Lower lobe of right lung (tissue), 2 donors: ENCODE data around the gene ZNF418. TPM values are rescaled to one million over a fixed set of nuclear protein-coding genes. Genes with fewer than 3 reads are reported as not detected.

Source experiments
- ATAC-seq, 2 donors: fragments of 200-7000 bp; cut with Tn5 transposase; one replicate each; pipeline ENCODE4 v1.9.1; 2020 to 2022; ENCODE audit warnings: mild to moderate bottlenecking in 2 of 2, moderate library complexity in 2 of 2
- DNase-seq: peaks from one replicate; pipeline ENCODE4 v3.0.0-alpha.2; 2020
- H3K27ac ChIP-seq: fragments of 200-600 bp; one replicate; pipeline ENCODE4 v1.8.0; 2022
- H3K27me3 ChIP-seq: fragments of 200-600 bp; one replicate; pipeline ENCODE4 v1.8.0; 2022; ENCODE audit warnings: low read depth
- H3K36me3 ChIP-seq: fragments of 200-600 bp; one replicate; pipeline ENCODE4 v1.8.0; 2022; ENCODE audit warnings: mild to moderate bottlenecking
- H3K4me1 ChIP-seq: fragments of 200-600 bp; one replicate; pipeline ENCODE4 v1.8.0; 2022
- H3K4me3 ChIP-seq: fragments of 200-600 bp; one replicate; pipeline ENCODE4 v1.8.0; 2022; ENCODE audit warnings: mild to moderate bottlenecking
- H3K9me3 ChIP-seq: fragments of 200-600 bp; one replicate; pipeline ENCODE4 v1.8.0; 2022
- CTCF ChIP-seq: fragments of 200-600 bp; IDR thresholded peaks from one replicate; pipeline ENCODE4 v1.8.0; 2022; ENCODE audit warnings: antibody characterized with exemption, mild to moderate bottlenecking
- intact Hi-C: fragments of 100-400 bp; cut with DNase I; formaldehyde crosslinking; loops from one replicate; pipeline ENCODE4 v1.11.0; 2022
- long read RNA-seq: library from polyadenylated mRNA; unstranded; transcript quantifications from one replicate; pipeline ENCODE4 v2.0.0, GENCODE V29; 2021
- total RNA-seq: library from RNA; stranded (reverse); fragmentation: NEBNext Ultra II Directional; extraction: Animal tissue kit (Norgen Biotek cat#: 25700); gene quantifications from one replicate; pipeline ENCODE4 v1.2.1, GENCODE V29; 2021
- donor health status: DM: no; HTN: yes; CAD: no; lungs with severe emphysema.

Gene ZNF418
- 5.9 TPM for total RNA-seq
- long read RNA-seq, partial matches to known transcripts: 0 of 4 reads
- long read RNA-seq, other reads (novel, unspliced or antisense): 3 of 4 reads

- peak; percentile 47 for DNase-seq
- ATAC-seq: peak; percentile 89 to 98
- no peaks in the 10 kb centered on the region for H3K36me3 ChIP-seq
- H3K27me3 ChIP-seq: no peaks in the 10 kb centered on the region
- no peak for TF ChIP-seq CTCF
- H3K9me3 ChIP-seq: peaks cover 75% of the 10 kb centered on the region
- intact Hi-C loops: no loop called here
- peak within 1 kb of the TSS; percentile 65 for H3K27ac ChIP-seq
- H3K4me1 ChIP-seq: peaks cover 7% of the 10 kb centered on the region
- peak within 1 kb of the TSS; percentile 68 for H3K4me3 ChIP-seq
Measured at GRCh38 chr19:57934820-57935665, at the start of gene ZNF418. ZNF418 (minus strand) TSS chr19:57935402; CDS start chr19:57933822, 1,580 bp downstream.

GRCh38 chr19:57978586-57979289, 43.5 kb upstream of the ZNF418 start:
- Histone ChIP-seq H3K36me3 (peaks cover 47% of the 10 kb centered on the region), H3K9me3 (peaks cover 100% of the 10 kb centered on the region), H3K4me1 (no peaks in the 10 kb centered on the region), H3K27me3 (no peaks in the 10 kb centered on the region), H3K27ac (no peak overlapping the region), H3K4me3 (no peak overlapping the region)
- no peak for ATAC-seq
- intact Hi-C loops: no loop called here
- TF ChIP-seq CTCF: no peak
- DNase-seq: no peak

- peaks cover 6% of the 10 kb centered on the region for H3K36me3 ChIP-seq
Measured at GRCh38 chr19:57974434-57974833, 39.2 kb upstream of the ZNF418 start, which contains the start of gene C19orf18. C19orf18 (minus strand) TSS chr19:57974534; CDS start chr19:57974432, 102 bp downstream.

GRCh38 chr19:57964761-57965160, 29.6 kb upstream of the ZNF418 start:
- intact Hi-C loops: no loop called here
- Histone ChIP-seq H3K4me3 (no peak overlapping the region), H3K36me3 (no peaks in the 10 kb centered on the region), H3K27ac (no peak overlapping the region), H3K4me1 (no peaks in the 10 kb centered on the region), H3K9me3 (peaks cover 90% of the 10 kb centered on the region), H3K27me3 (no peaks in the 10 kb centered on the region)
- ATAC-seq (no peak), DNase-seq (no peak)
- no peak for TF ChIP-seq CTCF

More at GRCh38 chr19:57974434-57974833, 39.2 kb upstream of the ZNF418 start, which contains the start of gene C19orf18:
- DNase-seq (no peak), ATAC-seq (no peak)
- H3K27ac ChIP-seq: no peak within 1 kb of the TSS
- no peak within 1 kb of the TSS for H3K4me3 ChIP-seq
- no peaks in the 10 kb centered on the region for H3K27me3 ChIP-seq
- intact Hi-C loops: no loop called here
- no peak for TF ChIP-seq CTCF
- H3K4me1 ChIP-seq: no peaks in the 10 kb centered on the region
- H3K9me3 ChIP-seq: peaks cover 97% of the 10 kb centered on the region

GRCh38 chr19:57961785-57962184, 26.6 kb upstream of the ZNF418 start:
- Histone ChIP-seq H3K27me3 (no peaks in the 10 kb centered on the region), H3K4me1 (no peaks in the 10 kb centered on the region), H3K9me3 (peaks cover 91% of the 10 kb centered on the region), H3K27ac (no peak overlapping the region), H3K4me3 (no peak overlapping the region), H3K36me3 (no peaks in the 10 kb centered on the region)
- intact Hi-C loops: no loop called here
- ATAC-seq (no peak), DNase-seq (no peak)
- TF ChIP-seq CTCF: no peak
